ENCODE measurements around the gene MMP14. TPM values are rescaled to one million over a fixed set of nuclear protein-coding genes. Genes with fewer than 3 reads are reported as not detected.

MMP14 gene
- total RNA-seq = 8.5 TPM

GRCh38 chr14:22836301-22837113 lies at the start of gene MMP14:
Gene MMP14, plus strand, starts transcription at chr14:22836585. Its CDS starts 233 bp downstream, at chr14:22836818.

GRCh38 chr14:22814941-22815713 lies 21.3 kb upstream of the MMP14 start, which contains the start of gene SLC7A7:
Gene SLC7A7, minus strand, starts transcription at chr14:22815435. Its CDS starts 2,037 bp downstream, at chr14:22813398.

GRCh38 chr14:22829661-22830442 lies 6.5 kb upstream of the MMP14 start, which contains the start of gene MRPL52:
Gene MRPL52, plus strand, starts transcription at chr14:22829887. Its CDS starts 26 bp downstream, at chr14:22829913.

GRCh38 chr14:22871224-22872032 lies 35.0 kb downstream of the MMP14 start, which contains the start of gene LRP10:
Gene LRP10, plus strand, starts transcription at chr14:22871740. Its CDS starts 564 bp downstream, at chr14:22872304.

GRCh38 chr14:22883173-22883976 lies 47.0 kb downstream of the MMP14 start, which contains the start of gene REM2:
Gene REM2, plus strand, starts transcription at chr14:22883222. Its CDS starts 66 bp downstream, at chr14:22883288.

Small RNAs within 50 kb of the gene (small RNA-seq; reads per million reads assigned to genes)
- gene RF00019 (ENCODE audit: low replicate concordance) = not detected

Other genes starting within 250 kb of the MMP14 start
- gene DAD1, start 247.4 kb upstream of the MMP14 start, total RNA-seq = 61.0 TPM
- gene ABHD4, start 238.3 kb upstream of the MMP14 start, total RNA-seq = 4.1 TPM
- not detected for gene OR6J1, start 192.2 kb upstream of the MMP14 start, total RNA-seq
- 46.0 TPM for gene OXA1L, start 69.9 kb upstream of the MMP14 start, total RNA-seq
- 2.8 TPM for gene SLC7A7, start 21.1 kb upstream of the MMP14 start, total RNA-seq
- gene MRPL52, start 6.7 kb upstream of the MMP14 start, total RNA-seq = 18.2 TPM
- 4.1 TPM for gene LRP10, start 35.2 kb downstream of the MMP14 start, total RNA-seq
- gene REM2, start 46.6 kb downstream of the MMP14 start, total RNA-seq = 1.9 TPM
- 66.0 TPM for gene RBM23, start 82.6 kb downstream of the MMP14 start, total RNA-seq
- gene PRMT5, start 92.8 kb downstream of the MMP14 start, total RNA-seq = 46.6 TPM
- 27.2 TPM for gene HAUS4, start 120.5 kb downstream of the MMP14 start, total RNA-seq
- gene AJUBA, start 146.0 kb downstream of the MMP14 start, total RNA-seq = 4.7 TPM
- 6.3 TPM for gene C14orf93, start 173.6 kb downstream of the MMP14 start, total RNA-seq
- 127 TPM for gene PSMB5, start 198.3 kb downstream of the MMP14 start, total RNA-seq
- gene PSMB11, start 205.6 kb downstream of the MMP14 start, total RNA-seq = not detected
- gene CDH24, start 220.9 kb downstream of the MMP14 start, total RNA-seq = 22.5 TPM

All from parietal lobe (tissue), 2 donors.